HepG2 (cell line): ENCODE data around the gene ATP6V1C2. TPM values are rescaled to one million over a fixed set of nuclear protein-coding genes. Genes with fewer than 3 reads are reported as not detected.

Experiments used
- ATAC-seq: fragments of 200-7000 bp; cut with Tn5 transposase; 3 replicates; pipeline ENCODE4 v1.9.1; 2020; ENCODE audit warnings: mild to moderate bottlenecking, moderate library complexity
- BruUV-seq: library from RNA; stranded (reverse); fragments of 400-500 nt; replicated peaks from 2 replicates; lab custom pipeline; 2021; lab: Mats Ljungman, UMichigan
- CTCF ChIA-PET: fragments of 300-600 bp; formaldehyde crosslinking; extraction: SDS; loops from one replicate; lab custom pipeline; 2021; ENCODE audit warnings: low total read pairs, inconsistent platforms, low intra/inter-chr PET ratio; lab: Yijun Ruan, JAX
- POLR2A ChIA-PET: fragments of 350-600 bp; sonication (Branson Sonifier 250); formaldehyde crosslinking; loops from one replicate; lab custom pipeline; 2020; ENCODE audit warnings: antibody characterized with exemption, inconsistent platforms; lab: Yijun Ruan, JAX
- DNase-seq: peaks from one replicate; pipeline ENCODE4 v3.0.0-alpha.2; 2015; ENCODE audit warnings: low spot score
- FAIRE-seq: peaks from 3 replicates; lab custom pipeline; 2011; peaks lifted over from hg19 to GRCh38; lab: Jason Lieb, UNC
- H2AFZ ChIP-seq: one replicate; pipeline ENCODE4 v1.6.1; 2011; ENCODE audit warnings: low read length, inconsistent platforms
- H3K27ac ChIP-seq: fragments of 300-600 bp; 3 replicates; pipeline ENCODE4 v1.8.0; 2011; ENCODE audit warnings: mixed run types, mild to moderate bottlenecking, mixed read lengths, low read length, inconsistent platforms; ENCODE audit not compliant: insufficient read depth; ENCODE audit errors: extremely low read length
- H3K27me3 ChIP-seq, 2 experiments: fragments of 200-600 bp in 1 of 2; 2 replicates in 1 of 2; 3 replicates in 1 of 2; pipeline versions ENCODE4 v1.6.0 to v1.8.0; 2011; ENCODE audit warnings: low read length in 2 of 2, mild to moderate bottlenecking in 2 of 2, moderate library complexity in 2 of 2, inconsistent platforms in 1 of 2; ENCODE audit not compliant: insufficient read depth in 2 of 2, control insufficient read depth in 1 of 2
- H3K36me3 ChIP-seq, 2 experiments: fragments of 200-600 bp in 1 of 2; replicated peaks in 1 of 2; 2 replicates in 1 of 2; 3 replicates in 1 of 2; pipeline versions ENCODE4 v1.5.1 to v1.8.0; 2011; ENCODE audit warnings: low read length in 2 of 2, inconsistent platforms in 1 of 2; ENCODE audit not compliant: insufficient read depth in 2 of 2, control insufficient read depth in 1 of 2
- H3K4me1 ChIP-seq: 2 replicates; pipeline ENCODE4 v1.5.1; 2012; ENCODE audit warnings: low read length, inconsistent platforms; ENCODE audit not compliant: insufficient read depth
- H3K4me2 ChIP-seq: 2 replicates; pipeline ENCODE4 v1.6.0; 2011; ENCODE audit warnings: low read depth, low read length, inconsistent platforms
- H3K4me3 ChIP-seq, 3 experiments: fragments of 200-600 bp in 1 of 3; sonication (generic), shearing (Covaris generic) in 1 of 3; replicated peaks in 1 of 3; 2 replicates each; pipeline ENCODE4 v1.5.1; 2011 to 2016; ENCODE audit warnings: low read length in 3 of 3, inconsistent platforms in 2 of 3, low read depth in 2 of 3, mild to moderate bottlenecking in 2 of 3, control low read depth in 1 of 3, mixed read lengths in 1 of 3; ENCODE audit not compliant: insufficient read depth in 1 of 3
- H3K79me2 ChIP-seq: one replicate; pipeline ENCODE4 v1.6.1; 2011; ENCODE audit warnings: low read length, inconsistent platforms; ENCODE audit not compliant: insufficient read depth
- H3K9ac ChIP-seq: 2 replicates; pipeline ENCODE4 v1.6.0; 2011; ENCODE audit warnings: mild to moderate bottlenecking, low read depth, low read length, inconsistent platforms; ENCODE audit not compliant: insufficient read depth
- H3K9me3 ChIP-seq: 2 replicates; pipeline ENCODE4 v1.5.1; 2012; ENCODE audit warnings: mild to moderate bottlenecking, low read length
- H4K20me1 ChIP-seq: 2 replicates; pipeline ENCODE4 v1.6.0; 2011; ENCODE audit warnings: inconsistent platforms, mild to moderate bottlenecking, low read length, moderate library complexity; ENCODE audit not compliant: insufficient read depth
- ADNP ChIP-seq: sonication (generic); formaldehyde crosslinking; IDR thresholded peaks from 2 replicates; pipeline ENCODE4 v1.4.0; 2020; ENCODE audit warnings: missing genetic modification reagents
- CENPX ChIP-seq: sonication (generic); formaldehyde crosslinking; IDR thresholded peaks from 2 replicates; pipeline ENCODE4 v1.9.0; 2021; ENCODE audit warnings: mild to moderate bottlenecking, missing genetic modification reagents, moderate library complexity
- DPF2 ChIP-seq: sonication (generic); formaldehyde crosslinking; IDR thresholded peaks from 2 replicates; pipeline ENCODE4 v1.4.0; 2020; ENCODE audit warnings: mild to moderate bottlenecking, low read depth, missing genetic modification reagents, borderline replicate concordance
- IKZF4 ChIP-seq: sonication (generic); formaldehyde crosslinking; IDR thresholded peaks from 2 replicates; pipeline ENCODE4 v1.5.1; 2020; ENCODE audit warnings: borderline replicate concordance, mild to moderate bottlenecking, low read depth, missing genetic modification reagents; ENCODE audit errors: not compliant biosample characterization
- NFAT5 ChIP-seq: sonication (generic); formaldehyde crosslinking; IDR thresholded peaks from 2 replicates; pipeline ENCODE4 v1.4.0; 2020; ENCODE audit warnings: missing genetic modification reagents
- NFKBIZ ChIP-seq: IDR thresholded peaks from 2 replicates; pipeline ENCODE4 v1.6.1; 2018; ENCODE audit warnings: missing genetic modification reagents, missing compliant biosample characterization
- NPAS2 ChIP-seq: sonication (generic); formaldehyde crosslinking; IDR thresholded peaks from 2 replicates; pipeline ENCODE4 v1.8.0; 2022; ENCODE audit warnings: mild to moderate bottlenecking, missing genetic modification reagents, borderline replicate concordance
- NR3C1 ChIP-seq: sonication (generic); formaldehyde crosslinking; IDR thresholded peaks from 2 replicates; pipeline ENCODE4 v1.4.0; 2020; ENCODE audit warnings: missing genetic modification reagents
- SNRNP70 ChIP-seq: fragments of 200-400 bp; formaldehyde crosslinking; IDR thresholded peaks from 2 replicates; pipeline ENCODE4 v1.6.1; 2017; ENCODE audit warnings: mild to moderate bottlenecking, low read depth, low read length, moderate library complexity
- SOX5 ChIP-seq: IDR thresholded peaks from 2 replicates; pipeline ENCODE4 v1.6.1; 2016; ENCODE audit warnings: borderline replicate concordance
- ZBTB1 ChIP-seq: sonication (generic); formaldehyde crosslinking; IDR thresholded peaks from 2 replicates; pipeline ENCODE4 v1.4.0; 2020; ENCODE audit warnings: missing genetic modification reagents, borderline replicate concordance
- ZBTB21 ChIP-seq: sonication (generic); formaldehyde crosslinking; IDR thresholded peaks from 2 replicates; pipeline ENCODE4 v1.4.0; 2020; ENCODE audit warnings: missing genetic modification reagents
- ZFP36L1 ChIP-seq: sonication (generic); formaldehyde crosslinking; IDR thresholded peaks from 2 replicates; pipeline ENCODE4 v1.8.0; 2022; ENCODE audit warnings: mild to moderate bottlenecking, missing genetic modification reagents, moderate library complexity
- ZNF10 ChIP-seq: sonication (generic); formaldehyde crosslinking; IDR thresholded peaks from 2 replicates; pipeline ENCODE4 v1.4.0; 2020; ENCODE audit warnings: mild to moderate bottlenecking, low read depth, missing genetic modification reagents, borderline replicate concordance
- ZNF121 ChIP-seq: sonication (generic); formaldehyde crosslinking; IDR thresholded peaks from 2 replicates; pipeline ENCODE4 v1.5.0; 2020; ENCODE audit warnings: mild to moderate bottlenecking, missing genetic modification reagents
- ZNF230 ChIP-seq: sonication (generic); formaldehyde crosslinking; IDR thresholded peaks from 2 replicates; pipeline ENCODE4 v1.4.0; 2020; ENCODE audit warnings: mild to moderate bottlenecking, missing genetic modification reagents
- ZNF253 ChIP-seq: sonication (generic); formaldehyde crosslinking; IDR thresholded peaks from 2 replicates; pipeline ENCODE4 v1.8.0; 2022; ENCODE audit warnings: mild to moderate bottlenecking, missing genetic modification reagents, borderline replicate concordance
- ZNF276 ChIP-seq: sonication (generic); formaldehyde crosslinking; IDR thresholded peaks from 2 replicates; pipeline ENCODE4 v1.4.0; 2020; ENCODE audit warnings: mild to moderate bottlenecking, low read depth, missing genetic modification reagents
- ZNF660 ChIP-seq: sonication (generic); formaldehyde crosslinking; IDR thresholded peaks from 2 replicates; pipeline ENCODE4 v1.5.1; 2020; ENCODE audit warnings: mild to moderate bottlenecking, low read depth, missing genetic modification reagents, borderline replicate concordance
- WGBS: methylation state at CpG from one replicate; pipeline ENCODE4 v1.1.6; 2017; ENCODE audit warnings: low lambda C conversion rate; 5-methylcytosine and 5-hydroxymethylcytosine counted together
- in situ Hi-C: cut with HindIII; loops from 2 replicates; pipeline ENCODE4 v1.10.0; 2017; ENCODE audit warnings: low pct_unique_long_range_greater_than_20kb; ENCODE audit not compliant: extremely low pct_ligation_motif_present
- intact Hi-C: fragments of 100-400 bp; cut with micrococcal nuclease; formaldehyde crosslinking; loops from one replicate; pipeline ENCODE4 v1.10.0; 2022; ENCODE audit not compliant: unreplicated experiment
- polyA plus RNA-seq, 8 experiments: library from polyadenylated mRNA; depleted of rRNA in 3 of 8; stranded (reverse) in 7 of 8; unstranded in 1 of 8; fragments of >200 nt; fragmentation: Illumina TruSeq in 4 of 8; extraction: Trizol in 4 of 8; gene quantifications; 2 replicates each; pipeline versions ENCODE4 v1.2.1 to v1.2.3, GENCODE V29; 2011 to 2016; ENCODE audit warnings: low read depth in 4 of 8, missing spikeins in 1 of 8, mixed read lengths in 1 of 8; ENCODE audit not compliant: insufficient read depth in 1 of 8
- total RNA-seq, 5 experiments: library from RNA; depleted of rRNA; stranded (reverse); fragments of >200 nt; fragmentation: Illumina TruSeq; extraction: Trizol; gene quantifications; 2 replicates each; pipeline ENCODE4 v1.2.3, GENCODE V29; 2016; ENCODE audit warnings: low read depth in 1 of 5

ATP6V1C2 gene
- total and polyA plus RNA-seq, 2 of the 13 experiments (the other 11 are each of a cell fraction or from before 2014, with no cell fraction given), result 0.04 to 0.29 TPM

GRCh38 chr2:10792001-10792634 is 70.7 kb downstream of the ATP6V1C2 start:
- WGBS, result 90% methylated on average over 2 of the region's 2 CpGs
- H3K36me3 ChIP-seq, result peaks cover 37 to 91% of the 10 kb centered on the region in 2 experiments
- FAIRE-seq (no peak), DNase-seq (no peak), ATAC-seq (no peak)
- H3K27ac ChIP-seq, result no peak overlapping the region
- H4K20me1 ChIP-seq, result peaks cover 12% of the 10 kb centered on the region; the same call in 1 of the 2 replicates
- no peak overlapping the region for H3K9ac ChIP-seq
- no peaks in the 10 kb centered on the region for H3K27me3 ChIP-seq
- POLR2A ChIA-PET, result interaction anchor here (0.7 to 1.0 kb wide), 2 partner anchors 14 to 21 kb away, joined by 3 read pairs; partner anchors contain the start of gene PDIA6
- H3K4me2 ChIP-seq, result no peak overlapping the region
- no TSS peak for BruUV-seq
- CTCF ChIA-PET, result no interaction called here
- in situ Hi-C loops (no loop called here), intact Hi-C loops (no loop called here)
- no peak overlapping the region for H2AFZ ChIP-seq
- H3K79me2 ChIP-seq, result peaks cover 9% of the 10 kb centered on the region
- no peaks in the 10 kb centered on the region for H3K4me1 ChIP-seq
- H3K4me3 ChIP-seq, result no peak overlapping the region
- H3K9me3 ChIP-seq, result no peaks in the 10 kb centered on the region
- TF ChIP-seq IKZF4 (no peak), NFAT5 (no peak), ADNP (CRISPR knock-in tag) (no peak), SOX5 (CRISPR knock-in tag) (no peak), ZNF276 (no peak), NR3C1 (no peak), ZNF253 (CRISPR knock-in tag) (no peak), ZNF10 (no peak), ZNF121 (CRISPR knock-in tag) (no peak), CENPX (CRISPR knock-in tag) (no peak), ZNF660 (CRISPR knock-in tag) (no peak), ZBTB21 (no peak), ZFP36L1 (CRISPR knock-in tag) (no peak), DPF2 (CRISPR knock-in tag) (no peak), NFKBIZ (CRISPR knock-in tag) (no peak), NPAS2 (CRISPR knock-in tag) (no peak), ZBTB1 (CRISPR knock-in tag) (no peak), SNRNP70 (no peak), ZNF230 (CRISPR knock-in tag) (no peak)
